GM18951 (cell line): ENCODE data around the gene RCE1.

ENCODE experiments used
- POLR2A ChIP-seq: IDR thresholded peaks from 4 replicates; pipeline ENCODE4 v1.6.1; 2011; ENCODE audit warnings: mild to moderate bottlenecking; ENCODE audit not compliant: insufficient read length, insufficient read depth; ENCODE audit errors: extremely low read depth
- in situ Hi-C: fragments of 300-500 bp; cut with MboI; formaldehyde crosslinking; loops from one replicate; pipeline ENCODE4 v1.12.0; 2022; ENCODE audit warnings: low sequenced_read_pairs, mixed read lengths, inconsistent platforms; ENCODE audit not compliant: unreplicated experiment

RCE1 gene

DNA sequence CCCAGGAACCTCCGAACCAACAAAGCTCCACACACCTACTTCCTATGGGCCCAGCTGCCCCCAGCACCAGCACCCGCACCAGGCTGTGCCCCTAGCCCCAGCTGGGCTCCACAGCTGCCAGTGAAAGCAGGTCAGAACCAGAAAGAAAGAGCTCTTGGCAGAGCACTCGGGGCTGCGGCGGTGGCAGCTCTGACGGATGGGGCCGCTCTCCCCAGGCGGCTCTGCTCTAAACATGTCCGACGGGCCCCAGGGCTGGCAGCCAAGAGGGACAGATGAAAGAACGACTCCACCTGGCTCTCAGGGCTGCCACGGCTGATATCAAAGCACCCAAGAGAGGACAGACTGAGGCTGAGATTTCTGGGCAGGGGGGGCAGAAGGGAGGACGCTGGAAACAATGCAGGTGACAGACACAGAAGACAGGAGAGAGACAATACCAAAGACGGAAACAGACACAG lies 39.3 kb downstream of the RCE1 start:
- in situ Hi-C loops = no loop called here
- no peak for TF ChIP-seq POLR2A

- in situ Hi-C loops = no loop called here
- no peak for TF ChIP-seq POLR2A
Measured at GRCh38 chr11:66883016-66883965, 40.0 kb downstream of the RCE1 start.

GRCh38 chr11:66884443-66884842 lies 41.2 kb downstream of the RCE1 start:
- in situ Hi-C loops = no loop called here
- no peak for TF ChIP-seq POLR2A

GRCh38 chr11:66885469-66885868 lies 42.2 kb downstream of the RCE1 start:
- in situ Hi-C loops = no loop called here
- no peak for TF ChIP-seq POLR2A

- in situ Hi-C loops = no loop called here
Measured at GRCh38 chr11:66885950-66886440, 42.8 kb downstream of the RCE1 start.

DNA sequence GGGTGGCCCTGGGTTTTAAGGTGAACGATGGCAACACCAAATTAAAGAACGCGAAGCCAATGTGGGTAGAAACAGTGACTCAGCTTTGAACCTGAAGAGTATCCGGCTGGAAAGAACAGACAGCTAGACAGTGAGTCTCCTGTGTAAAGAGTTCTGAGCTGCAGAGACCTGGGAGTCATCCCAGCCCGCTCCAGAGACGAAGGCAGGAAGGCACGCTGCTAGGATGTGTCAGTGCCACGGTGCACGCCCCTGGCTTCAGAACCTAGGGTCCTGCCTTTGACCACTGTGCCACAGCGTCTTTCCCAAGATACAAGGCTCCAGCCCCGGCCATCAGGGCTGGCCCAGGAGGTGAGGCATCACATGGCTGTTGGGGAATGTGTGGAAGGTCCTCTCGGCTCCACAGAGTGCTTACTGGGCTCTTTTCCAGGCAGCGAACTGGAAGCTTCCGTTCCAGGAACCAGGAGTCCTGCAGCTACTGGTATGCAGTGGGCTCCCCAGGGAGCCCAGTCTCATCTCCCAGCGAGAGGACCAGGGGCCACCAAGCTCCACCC lies 43.5 kb downstream of the RCE1 start:
- no peak for TF ChIP-seq POLR2A
- in situ Hi-C loops = no loop called here

More at GRCh38 chr11:66885950-66886440, 42.8 kb downstream of the RCE1 start:
- no peak for TF ChIP-seq POLR2A

GRCh38 chr11:66887526-66887925 lies 44.3 kb downstream of the RCE1 start:
- in situ Hi-C loops = no loop called here
- TF ChIP-seq POLR2A = no peak

- in situ Hi-C loops = no loop called here
- TF ChIP-seq POLR2A = no peak
Measured at GRCh38 chr11:66888282-66888681, 45.0 kb downstream of the RCE1 start.

- TF ChIP-seq POLR2A = no peak
Measured at GRCh38 chr11:66889960-66890359, 46.7 kb downstream of the RCE1 start.

DNA sequence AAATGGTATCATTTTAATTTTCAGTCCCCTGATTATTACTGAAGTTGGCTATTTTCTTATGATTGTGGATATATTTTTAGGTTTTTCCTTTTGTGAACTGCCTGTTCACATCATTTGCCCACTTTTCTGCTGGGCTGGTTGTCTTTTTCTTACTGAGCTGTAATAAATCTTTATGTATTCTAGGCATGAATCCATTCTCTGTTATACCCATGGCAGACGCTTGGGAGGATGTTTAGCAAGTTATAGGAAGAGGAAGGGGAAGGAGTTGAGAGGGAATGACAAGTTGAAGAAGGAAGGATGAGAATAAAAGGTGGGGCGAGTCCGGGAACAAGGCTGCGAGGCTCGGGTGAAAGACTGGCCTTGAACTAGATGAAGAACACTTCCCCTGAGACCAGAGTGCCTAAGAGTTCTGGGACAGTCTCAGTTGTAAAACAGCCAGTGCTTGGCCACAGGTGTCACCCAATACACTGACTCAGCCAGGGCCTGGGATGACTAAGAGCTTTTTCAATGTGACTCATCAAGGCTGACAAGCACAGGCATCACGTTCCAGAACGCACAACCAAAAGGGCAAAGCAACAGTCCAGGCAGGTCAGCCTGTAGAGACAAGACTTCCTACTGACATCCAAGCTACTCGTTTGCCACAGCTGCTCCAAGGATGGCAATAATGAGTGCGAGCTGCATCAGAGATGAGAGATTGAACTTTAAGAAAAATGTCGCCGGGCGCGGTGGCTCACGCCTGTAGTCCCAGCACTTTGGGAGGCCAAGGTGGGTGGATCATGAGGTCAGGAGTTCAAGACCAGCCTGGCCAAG lies 48.8 kb downstream of the RCE1 start:
- in situ Hi-C loops = no loop called here
- TF ChIP-seq POLR2A = no peak

More at GRCh38 chr11:66889960-66890359, 46.7 kb downstream of the RCE1 start:
- in situ Hi-C loops = no loop called here

- in situ Hi-C loops = no loop called here
Measured at GRCh38 chr11:66892911-66893310, 49.7 kb downstream of the RCE1 start.

DNA sequence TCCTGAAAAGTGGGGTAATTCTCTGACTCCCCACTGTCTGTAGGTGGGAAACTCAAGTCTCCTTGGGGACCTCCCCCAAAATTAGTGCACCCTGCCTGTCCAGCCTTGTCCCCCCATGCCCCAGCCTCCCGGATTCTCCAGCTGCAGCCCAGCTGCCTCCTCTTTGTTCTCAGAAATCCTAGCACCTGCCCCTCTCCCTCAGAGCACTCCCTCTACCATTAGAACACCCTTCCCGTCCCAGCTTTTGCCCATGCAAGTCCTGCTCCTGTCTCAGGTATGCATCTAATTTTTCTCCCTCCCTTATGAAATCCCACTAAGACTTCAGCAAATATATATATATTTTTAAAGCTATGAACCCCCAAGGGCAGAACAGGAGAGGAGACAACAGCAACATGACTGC lies 50.9 kb downstream of the RCE1 start:
- in situ Hi-C loops = no loop called here
- no peak for TF ChIP-seq POLR2A

More at GRCh38 chr11:66892911-66893310, 49.7 kb downstream of the RCE1 start:
- TF ChIP-seq POLR2A = no peak
